Limb (tissue), 2 donors: ENCODE measurements around the gene F2R.
"Not testable (repeated sequence)": the region's sequence is repeated elsewhere in the genome, so short reads cannot be mapped to it uniquely, and the experiment has no call there.

Source experiments
- DNase-seq, 2 donors: peaks; one replicate each; pipeline ENCODE4 v3.0.0-alpha.2; 2016; ENCODE audit errors: extremely low spot score in 2 of 2

F2R gene

DNA sequence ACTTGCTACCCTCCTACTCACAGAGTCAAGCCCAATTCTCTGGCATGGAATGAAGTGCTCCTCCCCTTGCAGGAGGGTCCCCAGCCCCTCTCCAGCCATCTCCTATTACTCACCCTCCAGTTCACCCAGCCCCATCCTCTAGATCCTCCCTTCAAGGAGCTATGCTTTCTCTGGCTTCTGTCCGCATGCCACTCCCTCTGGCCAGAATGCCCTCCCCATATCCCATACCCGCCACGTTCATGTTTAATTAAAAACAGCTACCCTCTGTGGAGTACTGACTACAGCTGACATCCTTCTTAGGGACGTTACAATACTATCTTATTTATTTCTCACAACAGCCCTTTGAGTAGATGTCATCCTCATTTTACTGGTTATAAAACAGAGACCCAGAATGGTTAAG, 3.0 kb downstream of the F2R start:
- DNase-seq, result no peak

DNA sequence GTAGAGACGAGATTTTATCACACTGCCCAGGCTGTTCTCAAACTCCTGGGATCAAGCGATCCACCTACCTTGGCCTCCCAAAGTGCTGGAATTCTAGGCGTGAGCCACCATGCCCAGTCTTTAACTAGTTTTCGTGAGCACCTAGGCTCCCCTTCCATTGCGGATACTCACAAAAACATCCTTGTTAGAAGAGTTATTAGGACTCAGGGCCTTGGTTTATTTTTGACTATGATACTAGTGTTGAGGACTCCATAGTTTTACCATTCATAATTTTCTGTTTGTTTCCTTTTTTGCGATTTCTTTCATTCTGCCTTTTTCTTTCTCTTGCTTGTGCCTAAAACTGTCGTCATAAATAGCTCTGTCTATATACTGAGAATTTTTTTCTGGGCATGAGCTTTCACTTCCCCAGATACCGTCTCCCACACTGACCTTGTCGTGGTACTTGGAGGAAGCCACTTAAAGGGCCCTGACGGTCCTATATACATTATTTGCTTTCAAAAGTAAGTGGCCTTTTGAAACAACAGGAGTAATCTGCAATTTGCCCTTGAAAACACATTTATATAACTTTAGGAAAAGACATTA, 5.2 kb downstream of the F2R start:
- DNase-seq, result no peak

DNA sequence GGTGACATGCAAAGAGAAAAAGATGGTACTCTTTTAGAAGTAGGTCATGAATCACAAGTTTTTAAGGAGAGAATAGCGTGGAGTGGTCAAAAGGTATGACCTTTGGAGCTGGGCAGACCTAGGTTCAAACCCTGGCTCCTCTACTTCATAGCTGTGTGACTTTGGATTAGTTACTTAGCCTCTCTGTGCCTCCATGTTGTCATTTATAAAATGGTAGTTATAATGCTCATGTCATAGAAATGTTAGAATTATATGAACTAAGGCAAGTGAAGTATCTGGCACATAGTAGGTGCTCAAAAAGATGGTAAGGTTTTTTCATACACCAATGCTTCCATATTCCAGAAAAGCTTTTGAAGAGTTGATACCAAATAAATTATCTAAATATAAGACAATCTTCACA, 7.3 kb downstream of the F2R start:
- DNase-seq, result no peak

DNA sequence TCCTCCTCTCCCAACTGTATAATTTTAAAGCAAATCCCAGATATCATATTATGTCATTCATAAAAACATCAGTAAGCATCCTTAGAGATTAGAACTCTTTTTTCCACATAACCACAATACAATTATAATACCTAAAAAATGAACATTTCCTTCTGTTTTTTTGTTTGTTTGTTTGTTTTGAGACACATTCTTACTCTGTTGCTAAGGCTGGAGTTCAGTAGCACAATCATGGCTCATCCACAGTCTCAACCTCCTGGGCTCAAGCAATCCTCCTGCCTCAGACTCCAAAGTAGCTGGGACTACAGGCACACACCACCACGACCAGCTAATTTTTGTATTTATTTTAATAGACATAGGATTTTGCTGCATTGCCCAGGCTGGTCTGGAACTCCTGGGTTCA, 8.0 kb downstream of the F2R start:
- no peak for DNase-seq

DNA sequence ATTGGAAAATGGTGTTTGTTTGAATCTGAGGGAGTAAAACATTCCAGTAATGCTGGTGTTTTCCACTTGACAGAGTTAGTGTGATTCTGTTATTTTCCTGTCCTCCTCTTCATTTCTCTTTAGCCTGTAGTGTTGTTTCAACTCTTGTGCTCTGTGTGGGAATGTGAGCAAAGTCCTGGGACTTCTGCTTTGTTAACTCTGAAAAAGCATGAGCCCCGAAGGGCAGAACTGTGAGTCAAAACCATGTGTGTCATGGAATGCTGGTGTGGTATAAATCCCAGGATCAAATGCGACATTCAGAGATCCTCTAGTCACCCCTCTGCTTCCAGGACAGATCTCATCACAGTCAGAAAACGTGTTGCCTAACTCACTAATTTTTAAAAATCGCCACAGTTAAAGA, 8.9 kb downstream of the F2R start:
- DNase-seq, result no peak

DNA sequence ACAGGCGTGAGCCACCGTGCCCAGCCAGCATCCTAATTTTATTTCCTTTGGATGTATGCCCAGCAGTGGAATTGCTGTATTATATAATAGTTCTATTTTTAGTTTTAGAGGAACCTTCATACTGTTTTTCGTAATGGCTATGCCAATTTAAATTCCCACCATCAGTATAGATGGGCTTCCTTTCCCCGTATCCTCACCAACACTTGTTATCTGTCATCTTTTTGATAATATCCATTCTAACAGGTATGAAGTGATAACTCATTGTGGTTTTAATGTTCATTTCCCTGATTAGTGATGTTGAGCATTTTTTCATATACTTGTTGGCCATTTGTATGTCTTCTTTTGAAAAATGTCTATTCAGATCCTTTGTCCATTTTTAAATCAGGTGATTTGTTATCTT, 13.0 kb downstream of the F2R start:
- no peak for DNase-seq

DNA sequence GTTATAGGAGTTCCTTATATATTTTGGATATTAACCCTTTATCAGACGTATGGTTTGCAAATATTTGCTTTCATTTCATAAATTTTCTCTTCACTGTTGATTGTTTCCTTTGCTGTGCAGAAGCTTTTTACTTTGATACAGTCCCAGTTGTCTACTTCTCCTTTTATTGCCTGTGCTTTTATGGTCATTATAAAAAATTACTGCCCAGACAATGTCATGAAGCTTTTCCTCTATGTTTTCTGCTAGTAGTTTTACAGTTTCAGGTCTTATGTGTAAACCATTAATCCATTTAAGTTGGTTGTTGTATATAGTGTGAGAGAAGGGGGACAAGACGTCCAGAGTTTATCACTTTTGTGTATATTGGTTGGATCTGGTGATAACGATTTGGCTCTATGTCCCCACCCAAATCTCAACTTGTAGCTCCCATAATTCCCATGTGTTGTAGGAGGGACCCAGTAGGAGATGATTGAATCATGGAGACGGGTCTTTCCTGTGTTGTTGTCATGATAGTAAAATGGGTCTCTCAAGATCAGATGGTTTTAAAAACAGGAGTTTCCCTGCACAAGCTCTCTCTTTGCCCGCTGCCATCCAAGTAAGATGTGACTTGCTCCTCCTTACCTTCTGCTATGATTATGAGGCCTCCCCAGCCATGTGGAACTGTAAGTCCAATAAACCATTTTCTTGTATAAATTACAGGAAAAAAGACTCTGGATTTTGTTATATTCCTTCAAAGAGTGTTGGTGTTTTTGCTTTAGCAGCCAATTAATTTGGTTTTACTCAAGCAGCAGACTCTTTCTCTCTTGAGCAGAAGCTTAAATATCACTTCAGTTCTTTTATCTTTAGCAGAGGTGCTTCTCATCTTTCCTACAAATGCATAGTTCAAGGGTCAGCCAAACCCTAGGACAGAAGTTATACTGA, 13.7 kb downstream of the F2R start:
- no peak for DNase-seq

DNA sequence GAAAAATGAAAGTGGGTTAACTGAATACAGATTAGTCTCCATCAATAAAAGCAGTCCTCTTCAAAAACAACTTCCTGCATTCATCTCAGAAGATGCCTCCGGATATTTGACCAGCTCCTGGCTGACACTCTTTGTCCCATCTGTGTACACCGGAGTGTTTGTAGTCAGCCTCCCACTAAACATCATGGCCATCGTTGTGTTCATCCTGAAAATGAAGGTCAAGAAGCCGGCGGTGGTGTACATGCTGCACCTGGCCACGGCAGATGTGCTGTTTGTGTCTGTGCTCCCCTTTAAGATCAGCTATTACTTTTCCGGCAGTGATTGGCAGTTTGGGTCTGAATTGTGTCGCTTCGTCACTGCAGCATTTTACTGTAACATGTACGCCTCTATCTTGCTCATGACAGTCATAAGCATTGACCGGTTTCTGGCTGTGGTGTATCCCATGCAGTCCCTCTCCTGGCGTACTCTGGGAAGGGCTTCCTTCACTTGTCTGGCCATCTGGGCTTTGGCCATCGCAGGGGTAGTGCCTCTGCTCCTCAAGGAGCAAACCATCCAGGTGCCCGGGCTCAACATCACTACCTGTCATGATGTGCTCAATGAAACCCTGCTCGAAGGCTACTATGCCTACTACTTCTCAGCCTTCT, 16.6 kb downstream of the F2R start:
- DNase-seq, result no peak

DNA sequence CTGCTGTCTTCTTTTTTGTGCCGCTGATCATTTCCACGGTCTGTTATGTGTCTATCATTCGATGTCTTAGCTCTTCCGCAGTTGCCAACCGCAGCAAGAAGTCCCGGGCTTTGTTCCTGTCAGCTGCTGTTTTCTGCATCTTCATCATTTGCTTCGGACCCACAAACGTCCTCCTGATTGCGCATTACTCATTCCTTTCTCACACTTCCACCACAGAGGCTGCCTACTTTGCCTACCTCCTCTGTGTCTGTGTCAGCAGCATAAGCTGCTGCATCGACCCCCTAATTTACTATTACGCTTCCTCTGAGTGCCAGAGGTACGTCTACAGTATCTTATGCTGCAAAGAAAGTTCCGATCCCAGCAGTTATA, 17.1 kb downstream of the F2R start:
- DNase-seq, result no peak

DNA sequence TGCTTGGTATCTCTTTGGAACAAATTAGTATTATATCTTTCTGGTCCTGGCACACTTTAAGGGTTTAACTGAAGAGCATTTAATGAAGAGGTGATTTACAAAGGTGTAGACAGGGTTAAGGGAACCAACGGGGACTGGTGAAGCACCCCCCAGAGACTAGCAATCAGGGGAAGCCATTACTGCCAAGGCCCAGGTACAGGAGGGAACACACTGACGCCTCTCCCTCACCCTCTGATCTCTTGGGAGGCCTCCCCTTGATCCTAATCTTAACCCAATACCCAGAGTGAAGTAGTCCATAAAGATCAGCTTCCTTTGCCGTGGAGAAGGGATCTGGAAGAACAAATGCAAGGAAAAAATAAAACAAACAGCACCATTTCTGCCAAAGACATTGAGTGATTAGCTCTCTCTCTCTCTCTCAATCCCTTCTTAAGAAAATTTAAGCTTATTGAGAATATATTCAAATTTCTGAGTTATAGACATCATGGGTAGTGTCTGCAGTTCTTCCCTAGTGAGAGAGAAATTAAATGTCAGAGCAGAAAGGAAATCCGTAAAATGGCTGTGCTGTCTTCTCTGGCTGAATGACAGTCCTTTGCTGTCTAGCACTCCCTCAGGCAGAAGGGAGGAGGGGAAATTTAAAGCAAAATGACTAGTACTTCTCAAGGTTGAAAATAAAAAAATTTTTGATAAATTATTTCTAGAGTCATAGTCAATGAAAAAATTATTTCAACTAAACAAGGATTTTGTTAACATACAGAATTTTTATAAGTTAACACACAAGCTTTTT, 20.0 kb downstream of the F2R start:
- no peak for DNase-seq

DNA sequence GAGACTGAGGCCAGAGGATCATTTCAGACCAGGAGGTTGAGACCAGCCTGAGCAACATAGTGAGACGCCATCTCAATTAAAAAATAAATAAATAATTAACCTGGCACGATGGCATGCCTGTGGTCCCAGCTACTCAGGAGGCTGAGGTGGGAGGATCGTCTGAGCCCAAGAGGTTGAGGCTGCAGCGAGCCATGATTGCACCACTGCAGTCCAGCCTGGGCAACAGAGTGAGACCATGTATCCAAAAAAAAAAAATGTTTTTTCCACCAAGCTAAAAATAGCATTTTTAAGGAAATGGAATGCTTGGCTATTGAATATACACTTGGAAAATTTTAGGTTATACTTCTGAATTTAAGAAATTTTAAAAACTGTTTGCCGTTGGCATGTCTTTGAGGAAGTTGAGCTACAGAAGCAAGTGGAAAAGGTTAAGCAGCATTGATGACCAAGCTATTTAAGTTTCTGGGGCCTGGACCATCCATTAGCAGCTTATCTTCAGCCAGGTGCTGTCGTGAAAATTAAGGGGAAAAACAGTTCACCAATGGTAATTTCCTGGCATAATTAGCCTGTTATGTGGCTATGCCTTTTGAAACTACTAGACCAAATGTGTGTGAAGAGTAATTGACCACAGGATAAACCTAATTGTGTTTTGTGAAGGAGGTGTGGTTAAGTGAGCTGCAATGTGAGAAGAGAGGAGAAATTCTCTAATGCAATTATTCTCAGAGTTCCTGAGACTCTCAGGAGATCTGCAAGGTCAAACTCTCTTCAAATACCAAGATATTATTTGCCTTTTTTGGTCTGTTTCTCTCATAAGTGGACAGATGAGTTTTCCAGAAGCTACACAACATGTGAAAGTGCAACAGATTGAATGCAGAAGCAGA, 21.0 kb downstream of the F2R start:
- peak in 1 of 2 donors; percentile 36 for DNase-seq

DNA sequence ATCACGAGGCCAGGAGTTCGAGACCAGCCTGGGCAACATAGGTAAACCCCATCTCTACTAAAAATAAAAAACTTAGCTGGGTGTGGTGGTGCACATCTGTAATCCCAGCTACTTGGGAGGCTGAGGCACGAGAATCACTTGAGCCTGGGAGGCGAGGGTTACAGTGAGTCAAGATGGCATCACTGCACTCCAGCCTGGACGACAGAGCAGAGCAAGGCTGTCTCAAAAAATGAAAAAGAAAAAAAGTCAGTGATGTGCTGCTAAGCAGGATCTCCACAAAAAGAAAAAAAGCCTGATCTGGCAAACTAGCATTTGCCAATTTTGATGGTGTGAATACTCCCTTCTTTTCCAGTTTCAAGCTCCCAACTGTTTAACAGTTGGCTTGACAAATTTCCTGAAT, 21.9 kb downstream of the F2R start:
- no peak for DNase-seq

DNA sequence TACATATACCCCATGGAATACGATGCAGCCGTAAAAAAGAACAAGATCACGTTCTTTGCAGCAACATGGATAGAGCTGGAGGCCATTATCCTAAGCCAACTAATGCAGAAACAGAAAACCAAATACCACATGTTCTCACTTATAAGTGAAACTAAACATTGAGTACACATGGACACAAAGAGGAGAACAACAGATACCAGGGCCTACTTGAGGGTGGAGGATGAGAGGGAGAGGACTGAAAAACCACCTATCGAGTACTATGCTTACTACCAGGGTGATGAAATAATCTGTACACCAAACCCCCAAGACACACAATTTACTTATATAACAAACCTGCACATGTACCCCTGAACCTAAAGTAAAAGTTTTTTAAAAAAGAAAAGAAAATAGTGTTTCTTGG, 25.6 kb downstream of the F2R start:
- not testable (repeated sequence) for DNase-seq

DNA sequence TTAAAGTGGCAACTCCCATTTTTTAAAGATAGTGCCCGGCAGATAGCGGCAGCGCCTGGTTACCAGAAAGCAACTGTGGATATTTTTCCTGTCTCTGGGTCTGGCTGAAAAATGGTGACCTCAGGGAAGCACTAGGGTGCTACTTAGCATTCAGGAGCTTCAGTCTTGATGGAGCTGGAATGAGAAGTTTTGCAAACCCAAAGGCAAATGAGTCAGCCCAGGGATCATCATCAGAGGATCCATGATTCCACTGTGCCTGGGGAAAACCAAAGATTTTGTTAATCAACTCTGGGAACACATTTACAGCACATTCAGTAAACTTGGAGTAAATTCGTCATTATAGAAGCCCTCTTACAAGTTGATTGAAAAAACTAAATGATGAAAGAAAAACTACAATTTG, 26.7 kb downstream of the F2R start:
- no peak for DNase-seq

DNA sequence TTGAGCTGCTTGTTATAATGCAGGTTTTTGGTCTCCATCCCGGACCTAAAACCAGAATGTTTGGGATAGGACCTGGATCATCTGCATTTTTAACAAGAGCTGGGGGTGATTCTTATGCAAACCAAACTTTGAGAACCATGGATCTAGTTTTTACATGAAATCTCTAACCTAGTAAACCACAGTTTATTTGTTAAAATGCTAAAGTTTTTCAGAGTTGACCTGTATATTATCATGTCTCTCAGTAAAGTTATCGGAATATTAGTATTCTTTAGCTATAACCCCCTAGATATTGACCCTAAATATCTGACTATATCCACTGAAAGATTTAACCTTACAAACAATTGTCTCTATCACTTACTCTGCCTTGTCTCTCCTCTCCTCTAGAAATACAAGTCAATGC, 28.7 kb downstream of the F2R start:
- no peak for DNase-seq

DNA sequence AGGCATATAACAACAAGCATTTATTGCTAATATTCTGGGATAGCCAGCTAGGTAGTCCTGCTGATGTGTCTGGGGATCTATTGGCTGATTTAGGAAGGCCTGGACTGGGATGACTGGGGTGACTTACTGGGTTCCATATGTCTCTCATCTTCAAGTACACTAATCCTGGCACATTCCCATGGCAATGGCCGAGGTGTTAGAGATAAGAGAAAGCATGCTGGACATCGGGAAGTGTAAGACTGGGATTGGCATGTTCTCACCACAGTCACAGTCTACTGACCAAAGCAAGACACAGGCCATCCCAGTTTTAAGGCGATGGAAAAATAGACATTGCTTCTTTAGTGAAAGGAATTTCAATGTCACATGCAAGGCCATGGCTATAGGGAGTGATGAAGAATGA, 29.7 kb downstream of the F2R start:
- no peak for DNase-seq

DNA sequence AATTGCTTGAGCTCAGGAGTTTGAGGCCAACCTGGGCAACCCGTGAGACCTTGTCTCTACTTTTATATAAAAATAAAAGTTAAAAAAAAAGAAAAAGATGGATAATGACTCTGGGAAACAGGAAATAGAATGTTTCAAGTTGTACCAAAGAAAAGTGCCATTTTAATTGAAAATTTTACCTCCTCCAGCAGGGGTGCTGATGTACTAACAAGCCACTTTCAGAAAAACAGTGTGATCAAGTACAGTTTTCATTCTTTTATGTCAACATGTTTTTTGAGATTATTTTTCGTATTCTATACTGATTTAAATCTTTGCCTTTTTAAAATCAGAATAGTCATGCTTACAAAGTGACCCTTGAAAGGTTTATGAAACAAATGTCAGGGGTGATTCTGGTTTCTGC, 30.8 kb downstream of the F2R start:
- DNase-seq, result no peak

DNA sequence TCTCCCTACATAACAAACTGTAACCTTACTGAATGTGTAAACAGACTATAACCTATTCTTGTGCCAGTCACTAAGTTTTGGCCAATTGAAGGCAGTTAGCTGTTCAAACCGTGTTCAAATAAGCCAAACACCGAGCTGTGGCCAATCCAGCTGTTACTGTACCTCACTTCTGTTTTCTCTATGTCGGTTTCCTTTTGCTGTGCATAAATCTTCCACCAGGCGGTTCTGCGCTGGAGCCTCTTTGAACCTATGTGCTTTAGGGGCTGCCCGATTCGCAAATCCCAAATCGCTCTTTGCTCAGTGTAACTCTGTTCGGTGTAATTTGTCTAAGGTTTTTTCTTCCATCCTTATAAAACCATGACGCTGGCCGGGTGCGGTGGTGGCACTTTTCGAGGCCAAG, 31.8 kb downstream of the F2R start:
- no peak for DNase-seq

DNA sequence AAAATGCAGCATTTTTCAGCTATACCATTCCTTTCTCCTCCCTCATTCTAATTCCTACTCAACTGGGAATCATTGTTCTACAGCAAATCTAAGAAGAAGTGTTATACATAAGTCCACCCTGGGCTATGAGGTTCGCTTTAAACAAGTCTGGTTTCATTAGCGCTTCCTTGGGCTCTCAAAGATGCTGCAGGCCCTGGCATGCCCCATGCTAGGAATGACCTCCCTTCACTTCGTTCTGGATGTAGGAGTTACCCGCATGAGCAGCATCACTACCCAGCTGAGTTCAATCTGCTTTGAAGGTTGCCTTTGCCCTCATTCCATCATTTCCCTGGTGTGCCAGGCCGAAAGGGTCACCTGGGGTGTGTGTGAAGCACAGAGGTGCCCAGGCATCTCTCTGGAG, 35.4 kb downstream of the F2R start:
- DNase-seq, result no peak

DNA sequence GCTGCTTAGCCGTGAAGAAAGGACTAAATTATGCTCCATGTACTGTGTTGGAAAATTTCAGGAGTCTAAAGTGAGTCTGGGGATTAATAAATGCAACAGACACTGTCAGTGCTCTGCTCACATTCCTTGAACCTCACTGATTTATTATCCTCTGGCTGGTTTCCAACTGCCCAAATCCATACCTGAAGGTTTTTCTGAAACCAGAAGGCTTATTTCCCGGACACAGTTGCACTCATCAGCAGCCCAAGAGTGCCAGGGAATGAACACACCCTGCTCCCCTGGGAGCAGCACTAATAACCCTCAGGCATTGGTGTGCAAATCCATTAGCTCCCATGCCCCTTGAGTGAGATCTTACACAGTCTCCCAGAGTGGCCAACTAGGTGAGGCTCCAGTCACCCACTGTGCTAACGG, 38.7 kb downstream of the F2R start:
- DNase-seq, result no peak
